ENCODE results near the gene GUCA1A.
A peak's percentile ranks its signal among the peaks of the same experiment; 100 is the strongest.
"Not testable (repeated sequence)": the region's sequence is repeated elsewhere in the genome, so short reads cannot be mapped to it uniquely, and the experiment has no call there.

GUCA1A gene

DNA sequence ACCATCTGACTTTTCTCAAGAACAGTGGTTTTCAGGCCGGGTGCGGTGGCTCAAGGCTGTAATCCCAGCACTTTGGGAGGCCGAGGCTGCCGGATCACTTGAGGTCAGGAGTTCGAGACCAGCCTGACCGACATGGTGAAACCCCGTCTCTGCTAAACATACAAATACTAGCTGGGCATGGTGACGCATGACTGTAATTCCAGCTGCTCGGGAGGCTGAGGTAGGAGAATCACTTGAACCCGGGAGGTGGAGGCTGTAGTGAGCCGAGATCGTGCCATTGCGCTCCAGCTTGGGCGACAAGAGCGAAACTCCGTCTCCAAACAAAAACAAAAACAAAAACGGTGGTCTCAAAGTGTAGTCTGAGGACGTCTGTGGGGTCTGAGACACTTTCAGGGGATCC, 43.3 kb downstream of the GUCA1A start:
- DNase-seq, result not testable (repeated sequence)

DNA sequence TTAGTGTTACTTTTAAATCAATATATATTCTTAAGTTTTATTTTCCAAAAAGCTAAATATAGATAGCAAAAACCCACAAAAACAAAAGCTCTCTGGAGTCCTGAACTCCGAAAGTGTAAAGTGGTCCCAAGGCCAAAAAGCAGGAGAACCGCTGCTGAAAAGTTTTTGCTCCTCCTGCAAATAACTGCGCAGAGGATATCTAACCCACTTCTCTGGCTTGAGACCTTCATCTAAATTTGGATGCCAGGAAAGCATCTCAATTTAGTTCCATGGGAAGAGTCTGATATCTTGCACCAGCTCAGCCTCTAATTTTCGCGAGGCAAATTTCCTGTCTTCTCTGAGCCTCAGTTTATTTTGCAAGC, 44.0 kb downstream of the GUCA1A start:
- DNase-seq, result no peak

DNA sequence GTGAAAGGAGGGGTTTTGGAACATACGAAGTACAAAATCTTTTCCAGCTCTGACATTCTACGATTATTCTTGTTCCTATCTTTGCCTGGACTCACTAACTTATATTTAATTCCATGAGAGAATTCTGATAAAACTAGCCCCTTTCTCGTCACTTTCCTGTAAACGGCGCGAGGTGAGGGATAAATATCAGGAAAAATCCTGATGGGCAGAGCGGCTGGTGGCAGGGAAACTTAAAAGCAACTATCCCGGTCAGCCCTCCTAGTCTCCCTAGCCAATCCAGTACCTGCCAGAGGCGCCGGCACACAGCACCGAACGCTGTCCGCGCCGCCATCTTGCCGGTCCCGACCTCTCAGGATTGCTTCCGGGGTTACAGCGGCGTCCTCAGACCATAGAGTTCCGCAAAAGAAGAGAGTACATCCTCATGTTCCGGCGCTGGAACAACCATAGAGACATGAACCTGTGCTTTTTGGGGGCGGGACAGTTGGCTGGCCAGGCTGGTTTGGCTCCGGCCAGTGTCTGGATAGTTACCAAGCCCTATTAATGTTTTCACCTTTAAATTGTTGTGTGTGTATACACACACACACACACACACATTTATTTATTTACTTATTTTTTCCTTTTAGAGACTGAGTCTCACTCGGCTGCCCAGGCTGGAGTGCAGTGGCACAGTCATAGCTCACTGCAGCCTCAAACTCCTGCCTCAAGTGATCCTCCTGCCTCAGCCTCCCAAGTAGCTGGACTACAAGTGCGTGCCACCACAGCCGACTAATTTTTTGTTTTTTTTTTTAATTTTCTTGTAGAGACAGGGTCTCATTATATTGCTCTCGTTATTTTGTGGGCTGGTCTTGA, 44.6 kb downstream of the GUCA1A start, which contains the start of gene MRPS10:
Gene MRPS10 (minus strand): TSS at position 343 of the 849 bp plus-strand sequence. CDS start 12 bp downstream, at position 331.
- DNase-seq, result peak; percentile 91

DNA sequence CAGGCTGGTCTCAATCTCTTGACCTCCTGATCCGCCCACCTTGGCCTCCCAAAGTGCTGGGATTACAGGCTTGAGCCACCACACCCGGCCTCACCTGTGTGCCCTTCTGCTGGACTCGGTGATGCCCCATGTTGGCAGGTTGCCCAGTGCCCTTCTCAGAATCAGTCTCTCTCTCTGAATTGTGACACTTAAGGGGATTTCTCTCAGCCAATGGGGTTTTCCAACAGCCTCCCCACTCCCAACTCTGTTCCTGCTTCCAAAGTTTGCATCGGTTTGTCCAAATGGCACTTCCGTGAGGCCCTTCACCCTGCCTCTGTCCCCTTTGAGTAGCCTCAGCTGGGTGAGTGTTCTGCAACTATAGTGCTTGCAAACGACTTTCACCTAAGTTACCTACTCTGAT, 47.6 kb downstream of the GUCA1A start:
- DNase-seq, result no peak

DNA sequence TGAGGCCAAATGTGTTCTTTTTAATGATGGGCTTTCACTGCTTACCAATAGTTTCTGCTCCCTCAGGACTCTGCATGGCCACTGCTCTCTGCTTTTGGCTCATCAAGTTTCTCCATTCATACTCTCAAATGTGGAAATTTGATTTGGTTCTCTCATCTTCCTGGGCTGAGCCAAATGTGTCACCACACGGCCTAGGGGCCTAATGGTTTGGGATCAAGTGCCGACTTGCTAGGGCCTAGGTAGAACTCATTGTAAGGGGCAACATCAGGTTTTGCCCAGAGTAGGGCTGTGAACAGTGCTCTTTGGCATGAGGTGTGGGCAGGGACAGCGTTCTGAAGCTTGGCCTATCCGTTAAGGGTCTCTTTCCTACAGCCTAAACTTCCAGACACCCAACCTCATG, 48.4 kb downstream of the GUCA1A start:
- no peak for DNase-seq

DNA sequence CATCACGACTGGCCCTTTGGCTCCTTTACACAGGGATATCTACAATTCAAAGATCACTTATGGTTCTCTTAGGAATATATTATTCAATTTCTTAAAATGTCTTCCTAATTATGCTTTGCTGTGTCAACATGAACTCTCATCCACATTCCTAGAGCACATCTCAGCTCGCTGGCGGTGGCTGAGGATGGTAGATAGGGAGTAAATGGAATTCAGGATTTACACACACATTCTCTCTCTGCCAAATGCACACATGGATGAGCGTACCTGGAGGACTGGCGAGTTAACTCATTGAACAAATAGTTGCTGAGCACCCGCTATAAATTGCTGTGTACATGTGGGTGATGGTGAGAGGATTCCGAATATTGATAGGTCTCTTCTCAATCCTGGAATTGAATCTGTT, 49.3 kb downstream of the GUCA1A start:
- no peak for DNase-seq

DNA sequence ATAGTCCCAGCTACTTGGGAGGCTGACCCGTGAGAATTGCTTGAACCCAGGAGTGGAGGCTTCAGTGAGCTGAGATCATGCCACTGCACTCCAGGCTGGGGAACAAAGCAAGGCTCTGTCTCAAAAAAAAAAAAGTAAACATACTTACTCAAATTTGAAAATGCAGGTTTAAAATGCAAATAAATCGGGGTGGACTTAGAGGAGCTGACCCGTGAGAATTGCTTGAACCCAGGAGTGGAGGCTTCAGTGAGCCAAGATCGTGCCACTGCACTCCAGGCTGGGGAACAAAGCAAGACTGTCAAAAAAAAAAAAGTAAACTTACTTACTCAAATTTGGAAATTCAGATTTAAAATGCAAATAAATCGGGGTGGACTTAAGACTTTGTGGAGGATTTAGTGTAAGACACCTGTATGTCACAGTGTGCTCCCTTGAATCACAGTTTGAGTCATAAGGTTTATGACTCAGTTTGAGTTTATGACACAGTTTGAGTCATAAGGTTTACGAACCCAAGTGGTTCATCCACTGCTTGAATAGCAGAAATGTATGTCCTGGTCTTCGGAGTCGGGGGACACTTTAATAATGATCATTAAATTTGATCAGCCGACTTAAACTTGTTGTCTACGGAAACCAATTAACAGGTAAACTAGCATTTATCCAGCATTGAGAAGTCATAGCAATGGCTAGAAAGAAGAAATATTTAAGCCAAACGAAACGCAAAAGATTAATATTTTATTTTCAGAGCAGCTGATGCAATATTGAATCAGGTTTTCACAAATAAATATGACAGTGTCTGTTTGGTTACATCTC, 51.3 kb downstream of the GUCA1A start:
- no peak for DNase-seq

DNA sequence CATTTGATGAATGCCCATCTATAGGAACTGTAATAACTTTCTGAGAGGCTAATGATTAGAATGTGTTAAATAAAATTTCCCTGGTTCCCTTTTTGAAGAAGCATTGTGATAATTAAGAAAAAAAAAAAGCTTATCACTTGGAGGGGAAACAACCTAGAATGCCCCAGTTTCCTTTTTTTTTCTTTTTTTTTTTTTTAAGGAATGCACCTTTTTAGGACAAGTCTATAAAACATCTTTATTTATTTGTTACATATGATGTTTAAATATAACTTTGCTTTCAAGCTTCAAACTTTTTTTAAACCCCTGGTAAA, 51.8 kb downstream of the GUCA1A start:
- no peak for DNase-seq

DNA sequence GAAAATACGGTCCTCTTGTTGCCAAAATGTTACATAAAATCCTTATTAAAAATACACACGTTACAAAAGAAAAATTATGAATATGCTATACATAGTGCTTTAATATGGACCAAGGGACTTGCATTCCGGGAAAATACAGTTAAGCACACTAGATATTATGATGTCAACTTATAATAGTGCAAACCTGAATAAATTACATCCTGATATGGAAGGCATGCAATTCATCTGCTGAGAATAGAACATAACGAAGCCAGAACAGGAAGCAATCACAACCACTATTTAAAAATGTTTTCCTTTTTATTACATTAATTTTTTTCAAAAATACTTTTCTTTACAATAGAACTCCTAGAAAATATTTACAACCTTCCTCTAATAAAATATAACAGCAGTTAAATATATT, 52.3 kb downstream of the GUCA1A start:
- DNase-seq, result no peak

DNA sequence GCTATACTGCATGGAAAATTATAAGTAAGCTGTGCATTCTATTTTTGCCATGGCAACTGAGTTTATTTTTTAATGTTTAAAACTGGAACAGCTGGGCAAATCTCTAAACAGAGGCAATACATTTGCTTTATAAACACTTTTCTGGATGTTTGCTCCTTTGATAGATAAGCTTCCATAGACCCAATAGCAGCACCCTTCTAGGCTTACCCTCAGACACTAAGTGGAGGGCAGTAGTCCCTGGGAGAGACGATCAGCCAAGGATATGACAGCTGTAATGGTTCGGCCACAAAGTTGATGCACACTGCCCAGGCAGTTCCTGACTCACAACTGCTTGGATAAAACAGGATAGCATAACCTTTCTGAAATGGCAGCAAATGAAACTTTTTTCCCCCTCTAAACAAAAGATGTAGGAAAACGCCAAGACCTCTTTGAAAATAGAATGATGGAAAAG, 53.0 kb downstream of the GUCA1A start:
- no peak for DNase-seq

DNA sequence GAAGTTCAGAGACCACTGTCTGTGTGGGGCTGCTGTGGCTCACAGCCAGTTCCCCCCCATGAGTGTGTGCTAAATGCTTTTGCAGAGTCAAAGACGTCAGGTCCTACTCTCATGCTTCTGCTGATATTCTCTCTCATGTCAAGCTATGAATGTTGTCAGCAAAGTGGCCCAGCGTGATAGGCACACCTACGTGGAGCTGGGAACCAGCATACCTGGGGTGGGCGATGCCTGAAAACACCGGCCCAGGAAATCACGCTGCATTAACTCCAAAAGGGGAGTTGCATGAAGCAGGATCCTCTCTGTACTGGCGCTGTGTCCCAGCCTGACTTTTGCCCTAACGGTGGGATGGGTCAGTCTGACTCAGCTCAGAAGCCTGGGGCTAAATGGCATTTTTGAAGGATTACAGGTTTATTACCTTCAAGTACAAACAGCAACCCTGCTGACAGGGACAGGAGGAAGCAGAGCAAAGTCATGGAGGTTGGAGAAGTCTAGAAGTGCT, 53.5 kb downstream of the GUCA1A start:
- DNase-seq, result no peak

DNA sequence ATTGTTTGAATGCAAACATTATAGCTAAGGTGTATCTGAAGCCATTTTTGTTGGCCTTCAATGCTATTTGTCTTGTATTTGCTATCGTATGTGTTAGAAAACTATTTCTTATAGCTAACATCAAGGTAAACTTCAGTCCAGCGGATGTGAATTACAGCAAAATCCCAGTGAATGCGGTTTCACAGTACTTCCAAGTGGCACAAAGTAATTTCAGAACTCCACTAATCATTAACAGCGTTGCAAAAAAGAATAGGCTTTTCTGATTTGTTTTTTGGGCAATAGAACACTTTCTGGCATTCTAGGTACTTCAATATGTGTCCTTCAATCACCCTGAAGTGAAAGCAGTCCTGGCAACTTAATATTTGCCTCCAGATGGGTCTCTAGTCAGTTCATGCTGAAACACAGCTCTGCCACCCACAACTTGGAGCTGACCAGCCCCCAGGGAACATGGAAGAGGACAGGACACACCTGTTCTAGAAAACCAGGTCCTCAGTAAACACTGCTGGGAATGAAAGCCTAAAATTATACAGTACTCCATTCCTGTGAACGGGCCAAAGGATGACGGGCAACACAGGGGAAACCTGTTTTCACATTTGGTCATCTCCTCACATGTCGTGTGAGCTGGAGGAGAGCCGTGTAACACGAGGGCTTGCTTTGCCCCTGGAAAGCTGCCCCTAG, 54.1 kb downstream of the GUCA1A start:
- DNase-seq, result no peak

DNA sequence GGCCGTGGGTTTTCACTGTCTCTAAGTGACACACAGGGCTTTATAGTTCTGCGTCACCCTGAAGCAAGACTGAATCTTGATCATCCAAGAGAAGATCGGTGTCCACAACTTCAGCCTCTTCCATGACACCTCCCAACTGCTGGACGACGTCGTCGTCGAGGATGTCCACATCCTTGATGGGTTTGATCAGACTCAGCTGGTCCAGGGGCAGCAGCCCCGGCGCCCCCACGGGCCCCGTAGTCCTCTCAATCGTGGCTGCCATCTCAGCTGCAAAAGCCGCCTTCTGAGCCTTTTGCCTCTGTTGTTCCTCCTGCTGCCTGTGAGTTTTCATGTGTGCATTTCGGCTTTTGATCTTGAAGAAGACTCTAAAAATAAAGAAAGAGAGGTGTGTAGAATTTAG, 55.1 kb downstream of the GUCA1A start:
- DNase-seq, result no peak
